GM12801 (cell line): ENCODE data around the gene KCTD14.

Experiments
- TF ChIP-seq, protein P1 (sequence below): IDR thresholded peaks from one replicate; pipeline ENCODE4 v1.5.1; 2011; ENCODE audit warnings: control low read depth; ENCODE audit not compliant: insufficient read length; ENCODE audit errors: extremely low read depth

The KCTD14 gene

DNA sequence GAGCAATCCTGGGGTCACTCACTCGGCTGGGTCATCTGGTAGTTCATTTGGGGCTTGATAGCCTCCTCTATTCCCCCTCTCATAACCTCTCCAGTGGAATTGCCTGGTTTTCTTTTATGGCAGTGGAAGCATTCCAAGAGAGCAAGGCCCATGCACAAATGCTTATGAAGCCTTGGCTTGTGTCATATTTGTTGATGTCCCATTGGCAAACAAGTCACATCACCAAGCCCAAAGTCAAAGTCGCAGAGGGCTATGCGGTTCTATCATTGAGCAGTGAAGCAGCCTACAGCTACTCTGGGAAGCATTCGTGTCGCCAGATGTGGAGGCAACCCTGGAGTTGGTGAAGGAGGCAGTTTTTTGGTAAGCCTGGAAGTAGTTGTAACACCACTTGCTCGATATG, 12.3 kb downstream of the KCTD14 start:
- TF ChIP-seq, protein P1, sequence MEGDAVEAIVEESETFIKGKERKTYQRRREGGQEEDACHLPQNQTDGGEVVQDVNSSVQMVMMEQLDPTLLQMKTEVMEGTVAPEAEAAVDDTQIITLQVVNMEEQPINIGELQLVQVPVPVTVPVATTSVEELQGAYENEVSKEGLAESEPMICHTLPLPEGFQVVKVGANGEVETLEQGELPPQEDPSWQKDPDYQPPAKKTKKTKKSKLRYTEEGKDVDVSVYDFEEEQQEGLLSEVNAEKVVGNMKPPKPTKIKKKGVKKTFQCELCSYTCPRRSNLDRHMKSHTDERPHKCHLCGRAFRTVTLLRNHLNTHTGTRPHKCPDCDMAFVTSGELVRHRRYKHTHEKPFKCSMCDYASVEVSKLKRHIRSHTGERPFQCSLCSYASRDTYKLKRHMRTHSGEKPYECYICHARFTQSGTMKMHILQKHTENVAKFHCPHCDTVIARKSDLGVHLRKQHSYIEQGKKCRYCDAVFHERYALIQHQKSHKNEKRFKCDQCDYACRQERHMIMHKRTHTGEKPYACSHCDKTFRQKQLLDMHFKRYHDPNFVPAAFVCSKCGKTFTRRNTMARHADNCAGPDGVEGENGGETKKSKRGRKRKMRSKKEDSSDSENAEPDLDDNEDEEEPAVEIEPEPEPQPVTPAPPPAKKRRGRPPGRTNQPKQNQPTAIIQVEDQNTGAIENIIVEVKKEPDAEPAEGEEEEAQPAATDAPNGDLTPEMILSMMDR = no peak

DNA sequence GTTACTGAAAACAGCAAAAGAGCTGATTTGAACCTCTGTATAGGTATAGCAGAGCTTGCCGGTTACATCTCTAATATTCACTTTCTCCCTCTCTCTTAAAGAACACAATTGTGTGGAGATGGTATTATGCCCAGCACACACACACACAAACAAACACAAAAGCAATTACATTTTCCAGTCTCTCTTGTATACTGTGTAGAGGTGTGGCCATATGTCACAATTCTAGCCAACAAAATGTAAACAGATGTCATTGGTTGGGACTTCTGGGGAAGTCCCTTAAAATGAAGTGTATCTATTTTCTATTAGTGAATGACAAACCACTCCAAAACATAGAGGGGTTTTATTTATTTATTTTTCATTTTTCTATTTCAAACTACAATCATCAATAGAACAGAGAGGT, 12.8 kb downstream of the KCTD14 start:
- TF ChIP-seq, protein P1 = no peak

DNA sequence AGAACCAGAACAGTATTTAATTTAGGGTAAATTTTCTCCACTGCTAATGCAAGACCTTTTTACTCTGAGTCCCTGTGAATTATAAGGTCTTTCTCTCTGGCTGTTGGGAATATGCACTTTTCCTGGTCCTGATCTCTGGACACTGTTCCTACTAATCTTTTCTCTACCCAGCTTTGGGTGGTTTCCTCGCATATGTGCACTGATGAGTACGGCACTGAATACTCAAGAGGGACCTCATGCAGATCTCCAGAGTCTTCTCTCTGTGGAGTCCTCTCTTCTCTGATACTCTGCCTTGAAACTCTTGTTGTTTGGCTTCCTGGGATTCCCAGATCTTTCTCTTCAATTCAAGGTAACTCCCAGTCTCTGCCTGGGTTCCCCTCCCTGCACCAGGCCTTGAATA, 14.0 kb downstream of the KCTD14 start:
- TF ChIP-seq, protein P1 = no peak

DNA sequence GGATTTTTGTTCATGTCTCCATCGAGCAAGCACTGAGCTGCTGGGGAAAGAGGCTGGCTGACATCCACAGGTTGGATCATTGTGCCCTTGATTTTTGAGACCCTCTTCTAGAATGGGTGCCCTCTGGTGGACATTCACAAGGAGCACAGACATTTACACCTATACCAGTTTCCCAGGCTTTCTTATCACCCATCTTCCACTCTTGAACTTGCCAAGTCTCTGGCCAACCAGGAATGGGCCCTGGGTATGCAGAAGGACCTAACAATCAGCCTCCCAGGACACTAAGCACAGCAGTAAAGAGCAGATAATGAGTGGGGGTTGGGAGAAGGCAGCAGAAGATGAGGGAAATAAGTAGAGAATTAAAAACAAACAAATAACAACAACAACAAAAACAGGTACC, 22.9 kb downstream of the KCTD14 start:
- TF ChIP-seq, protein P1 = no peak

DNA sequence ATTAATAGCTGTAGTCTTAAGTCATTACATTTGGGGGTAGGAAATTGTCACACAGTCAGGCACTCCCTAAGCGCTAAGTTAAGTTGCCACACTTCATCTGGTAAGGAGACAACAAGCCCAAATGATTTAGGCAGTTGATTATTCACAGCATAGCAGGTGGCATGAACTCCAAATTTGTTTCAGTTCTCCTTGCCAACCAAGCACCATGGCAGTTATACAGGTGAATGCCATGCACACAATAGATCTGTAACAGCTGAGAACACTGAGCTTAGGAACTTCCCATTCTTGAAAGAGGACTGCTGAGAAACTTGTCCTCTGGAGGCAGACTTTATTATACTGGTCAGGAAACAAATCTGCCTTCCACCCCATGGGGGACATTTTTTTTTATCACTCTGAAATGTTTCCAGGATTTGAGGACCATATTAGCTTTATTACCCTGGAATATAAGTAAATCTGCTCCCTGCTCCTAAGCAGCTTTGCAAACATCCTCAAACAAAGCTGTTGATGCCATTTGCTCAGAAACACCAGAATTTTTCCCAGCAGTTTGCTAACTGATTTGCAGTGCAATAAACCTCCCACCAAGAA, 23.5 kb downstream of the KCTD14 start:
- TF ChIP-seq, protein P1 = no peak

DNA sequence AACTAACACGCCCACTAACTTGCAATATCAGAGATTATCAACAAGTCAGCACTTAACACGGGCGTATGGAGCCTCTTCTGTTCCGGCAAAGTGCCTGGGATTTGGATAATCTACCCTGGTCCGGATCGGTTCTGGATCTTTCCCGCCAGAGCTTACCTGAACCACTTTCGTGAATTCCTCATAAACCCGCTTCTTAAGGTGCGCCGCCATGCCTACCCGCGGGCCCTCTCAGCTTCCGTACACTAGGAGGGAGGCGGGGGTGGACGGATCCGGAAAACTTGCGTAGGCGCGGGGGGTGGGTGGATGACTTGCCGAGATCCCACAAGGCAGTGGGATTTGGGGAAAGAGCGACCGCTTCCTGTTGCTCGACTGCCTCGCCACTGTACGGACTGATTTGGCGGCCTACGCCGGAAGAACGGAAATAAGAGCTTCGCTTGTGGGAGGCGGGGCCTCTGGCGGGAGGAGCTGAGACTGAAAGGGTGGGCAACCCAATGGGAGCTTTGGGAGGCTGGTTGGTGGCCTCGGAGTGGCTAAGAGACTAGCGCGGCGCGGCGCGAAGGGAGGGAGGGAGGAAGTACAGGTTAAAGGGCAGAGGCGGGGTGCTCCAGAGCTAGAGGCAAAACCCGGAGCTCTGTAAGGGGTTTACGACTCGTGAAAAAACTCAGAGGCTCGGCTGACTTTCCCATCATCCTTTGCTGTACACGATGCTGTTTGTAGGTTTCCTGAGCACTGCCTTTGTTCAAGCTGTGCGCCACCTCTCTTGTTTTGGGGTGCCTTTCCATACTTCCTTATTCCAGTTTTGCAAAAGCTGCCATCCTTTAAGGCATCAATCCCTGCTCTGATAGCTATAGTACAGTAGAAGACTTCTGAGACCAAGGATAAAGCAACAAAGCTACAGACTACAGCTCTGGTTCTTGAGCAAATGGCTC, 28.4 kb downstream of the KCTD14 start, which contains the start of gene INTS4:
TSS of gene INTS4 (minus strand) at position 235 of the 929 bp plus-strand sequence. CDS start at position 210, 25 bp downstream.
- TF ChIP-seq, protein P1 = no peak

DNA sequence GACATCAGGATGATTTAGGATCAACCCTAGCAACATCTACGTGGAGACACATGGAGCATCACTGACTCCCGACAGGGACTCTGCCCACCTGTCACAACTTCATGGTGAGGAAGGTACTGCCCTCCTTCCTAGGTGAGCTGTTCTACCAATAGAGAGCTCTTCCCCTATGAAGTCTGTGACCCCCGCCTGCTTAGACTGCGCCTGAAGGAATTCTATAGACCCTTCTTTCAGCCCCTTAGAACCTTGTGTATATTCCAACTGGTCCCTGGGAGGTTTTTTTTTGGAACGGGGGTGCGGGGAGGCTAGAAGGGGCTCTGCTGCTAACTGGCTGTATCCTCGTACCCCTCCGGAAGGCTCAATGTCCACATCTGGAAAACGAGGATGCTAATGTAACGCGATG, 29.2 kb downstream of the KCTD14 start:
- TF ChIP-seq, protein P1 = no peak
